PFSK-1 (cell line): ENCODE data around the gene MTHFD2L. TPM values are rescaled to one million over a fixed set of nuclear protein-coding genes. Genes with fewer than 3 reads are reported as not detected.
A peak's percentile ranks its signal among the peaks of the same experiment; 100 is the strongest.

Experiments used
- FOXP2 ChIP-seq: optimal IDR thresholded peaks from 2 replicates; pipeline ENCODE3; 2011; ENCODE audit warnings: borderline replicate concordance, control low read depth, inconsistent platforms; ENCODE audit not compliant: insufficient read depth; ENCODE audit errors: extremely low read length, extremely low read depth
- POLR2AphosphoS5 ChIP-seq: IDR thresholded peaks from 2 replicates; pipeline ENCODE4 v1.6.1; 2012; ENCODE audit warnings: low read depth, mild to moderate bottlenecking, control low read depth, low read length, moderate library complexity
- SIN3A ChIP-seq: IDR thresholded peaks from 2 replicates; pipeline ENCODE4 v1.6.1; 2012; ENCODE audit warnings: mild to moderate bottlenecking, low read length, moderate library complexity, borderline replicate concordance; ENCODE audit not compliant: insufficient read depth
- TAF1 ChIP-seq: IDR thresholded peaks from 2 replicates; pipeline ENCODE4 v1.6.1; 2012; ENCODE audit warnings: low read length, control low read depth, borderline replicate concordance; ENCODE audit not compliant: insufficient read depth
- polyA plus RNA-seq: library from polyadenylated mRNA; unstranded; fragments of >200 nt; gene quantifications from one replicate; pipeline ENCODE4 v1.2.1, GENCODE V29; 2012; ENCODE audit warnings: low read depth, missing spikeins; ENCODE audit not compliant: insufficient read length
- TF ChIP-seq, protein P1 (sequence below), 2 experiments: IDR thresholded peaks; 2 replicates each; pipeline versions ENCODE4 v1.6.1 to v1.8.0; 2011 to 2012; ENCODE audit warnings: low read depth in 2 of 2, low read length in 2 of 2, control low read depth in 1 of 2, inconsistent platforms in 1 of 2, mild to moderate bottlenecking in 1 of 2, moderate library complexity in 1 of 2; ENCODE audit not compliant: insufficient read depth in 1 of 2

Gene MTHFD2L
- polyA plus RNA-seq, result 3.4 TPM

DNA sequence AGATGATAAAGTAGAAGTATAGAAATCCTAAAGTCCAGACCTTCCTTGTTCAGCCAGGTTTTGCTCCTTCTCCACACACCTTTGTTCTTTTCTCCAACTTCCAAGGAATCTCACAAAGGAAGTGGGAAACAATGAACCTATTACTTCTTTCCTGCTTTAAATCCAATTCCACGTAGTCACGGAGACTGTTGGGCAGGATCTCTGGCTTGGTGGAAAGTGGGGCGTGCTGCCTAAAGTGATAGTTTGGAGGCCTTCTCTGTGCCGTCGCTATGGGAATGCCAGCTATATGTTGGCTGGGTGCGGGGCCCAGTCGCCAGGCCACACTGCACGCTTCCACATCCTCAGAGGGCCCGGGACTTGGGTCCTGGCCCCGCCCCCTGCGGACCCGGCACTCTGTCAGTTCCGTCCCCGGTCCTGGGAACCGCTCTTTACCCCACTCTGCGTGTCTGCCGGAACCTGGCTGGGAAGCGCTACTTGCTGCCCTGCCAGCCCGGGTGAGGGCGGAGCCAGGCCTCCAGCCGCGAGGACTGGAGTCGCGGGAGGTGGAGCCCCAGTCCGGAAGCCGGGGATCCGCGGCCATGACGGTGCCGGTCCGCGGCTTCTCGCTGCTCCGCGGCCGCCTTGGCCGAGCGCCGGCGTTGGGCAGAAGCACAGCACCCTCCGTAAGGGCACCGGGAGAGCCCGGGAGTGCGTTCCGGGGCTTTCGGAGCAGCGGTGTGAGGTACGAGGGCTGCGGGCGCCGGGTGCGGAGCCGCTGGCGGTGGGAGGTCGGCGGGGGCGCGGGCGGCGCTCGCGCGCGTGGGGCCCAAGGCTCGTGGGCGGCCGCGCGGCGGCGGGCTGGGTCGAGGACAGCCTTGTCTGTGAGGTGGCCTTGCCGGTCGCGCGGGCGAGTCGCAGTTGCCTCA is at the start of gene MTHFD2L:
Gene MTHFD2L, plus strand, starts transcription at position 558 of the 905 bp plus-strand sequence. Its CDS starts 21 bp downstream, at position 579.
- TF ChIP-seq, protein P1, sequence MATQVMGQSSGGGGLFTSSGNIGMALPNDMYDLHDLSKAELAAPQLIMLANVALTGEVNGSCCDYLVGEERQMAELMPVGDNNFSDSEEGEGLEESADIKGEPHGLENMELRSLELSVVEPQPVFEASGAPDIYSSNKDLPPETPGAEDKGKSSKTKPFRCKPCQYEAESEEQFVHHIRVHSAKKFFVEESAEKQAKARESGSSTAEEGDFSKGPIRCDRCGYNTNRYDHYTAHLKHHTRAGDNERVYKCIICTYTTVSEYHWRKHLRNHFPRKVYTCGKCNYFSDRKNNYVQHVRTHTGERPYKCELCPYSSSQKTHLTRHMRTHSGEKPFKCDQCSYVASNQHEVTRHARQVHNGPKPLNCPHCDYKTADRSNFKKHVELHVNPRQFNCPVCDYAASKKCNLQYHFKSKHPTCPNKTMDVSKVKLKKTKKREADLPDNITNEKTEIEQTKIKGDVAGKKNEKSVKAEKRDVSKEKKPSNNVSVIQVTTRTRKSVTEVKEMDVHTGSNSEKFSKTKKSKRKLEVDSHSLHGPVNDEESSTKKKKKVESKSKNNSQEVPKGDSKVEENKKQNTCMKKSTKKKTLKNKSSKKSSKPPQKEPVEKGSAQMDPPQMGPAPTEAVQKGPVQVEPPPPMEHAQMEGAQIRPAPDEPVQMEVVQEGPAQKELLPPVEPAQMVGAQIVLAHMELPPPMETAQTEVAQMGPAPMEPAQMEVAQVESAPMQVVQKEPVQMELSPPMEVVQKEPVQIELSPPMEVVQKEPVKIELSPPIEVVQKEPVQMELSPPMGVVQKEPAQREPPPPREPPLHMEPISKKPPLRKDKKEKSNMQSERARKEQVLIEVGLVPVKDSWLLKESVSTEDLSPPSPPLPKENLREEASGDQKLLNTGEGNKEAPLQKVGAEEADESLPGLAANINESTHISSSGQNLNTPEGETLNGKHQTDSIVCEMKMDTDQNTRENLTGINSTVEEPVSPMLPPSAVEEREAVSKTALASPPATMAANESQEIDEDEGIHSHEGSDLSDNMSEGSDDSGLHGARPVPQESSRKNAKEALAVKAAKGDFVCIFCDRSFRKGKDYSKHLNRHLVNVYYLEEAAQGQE (IDR thresholded peaks at IDR 0.05; ENCODE audit: insufficient read depth in 1 of 2, low read depth in 2 of 2, low read length in 2 of 2), result peak in 1 of 2 experiments; percentile 33; a peak in 2 of 4 replicates
- TF ChIP-seq SIN3A, result peak; percentile 72; the same call in 1 of the 2 replicates
- peak; percentile 79 for TF ChIP-seq TAF1
- peak; percentile 75 for TF ChIP-seq FOXP2
- peak; percentile 93 for TF ChIP-seq POLR2AphosphoS5

DNA sequence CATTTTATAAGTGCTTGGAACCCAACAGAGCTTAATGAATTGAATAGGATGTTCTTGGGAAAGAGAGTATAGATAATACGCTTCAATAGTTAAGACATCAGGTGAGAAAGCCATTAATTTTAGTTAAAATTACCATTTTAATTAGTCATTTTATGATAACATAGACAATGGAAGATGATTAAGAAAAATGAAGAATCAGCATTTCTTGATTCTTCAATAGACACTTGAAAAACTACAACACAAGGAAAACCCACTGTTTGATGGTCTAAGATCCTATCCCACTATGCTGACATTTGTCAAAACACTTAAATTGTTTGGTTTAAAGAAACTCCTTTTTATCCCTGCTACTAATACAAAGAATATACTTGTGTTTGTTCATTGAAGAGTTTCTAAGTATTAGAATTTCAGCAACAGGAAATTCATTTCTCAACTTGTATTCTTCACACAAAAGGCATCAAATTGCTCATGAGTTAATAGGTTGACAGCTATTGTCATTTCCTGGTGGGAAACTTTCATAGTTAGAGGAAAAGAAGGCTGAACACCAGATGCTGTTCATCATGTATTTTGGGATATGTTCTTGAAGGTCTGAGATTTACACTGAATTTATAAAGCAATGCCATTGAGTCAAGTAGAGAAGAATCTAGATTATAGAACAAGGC is 49.3 kb upstream of the MTHFD2L start:
- TF ChIP-seq TAF1 (no peak), FOXP2 (no peak), POLR2AphosphoS5 (no peak), SIN3A (no peak)
- TF ChIP-seq, protein P1 (IDR thresholded peaks at IDR 0.05; ENCODE audit: insufficient read depth in 1 of 2, low read depth in 2 of 2, low read length in 2 of 2), result no peak

DNA sequence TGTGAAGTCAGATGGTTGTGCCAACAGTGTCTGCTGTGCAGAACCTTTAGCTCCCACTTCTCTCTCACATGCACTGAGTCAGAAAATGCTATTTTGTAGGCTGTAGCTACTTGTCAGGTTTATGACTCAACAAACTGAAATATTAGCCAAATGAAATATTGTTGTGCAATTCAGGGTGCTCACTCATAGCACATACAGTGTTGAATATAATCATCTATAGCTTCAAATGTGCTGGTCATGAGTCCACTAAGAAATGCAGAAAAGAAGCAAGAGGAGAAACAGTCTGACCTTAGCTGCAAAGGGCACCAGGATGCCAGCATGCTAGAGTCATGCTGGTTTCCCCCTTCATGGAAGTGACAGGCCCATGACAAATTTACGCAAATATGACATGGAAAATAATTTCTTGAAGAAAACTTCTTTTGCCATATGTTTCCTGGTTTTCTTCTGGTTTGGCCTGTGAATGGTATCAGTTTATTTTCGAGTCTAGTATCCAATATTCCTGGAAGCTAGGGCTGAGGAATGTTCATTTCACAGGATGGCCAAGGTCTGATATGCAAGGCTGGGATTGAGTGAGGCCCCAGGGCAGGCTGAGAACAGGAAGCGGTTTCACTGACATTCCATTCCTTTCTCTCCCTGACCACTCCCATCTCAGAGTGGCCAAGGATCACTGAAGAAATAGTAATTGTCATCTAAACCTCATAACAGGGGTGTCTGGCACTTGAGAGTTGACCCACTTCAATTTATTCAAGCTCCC is 48.6 kb upstream of the MTHFD2L start:
- TF ChIP-seq TAF1 (no peak), SIN3A (no peak; the same call in 1 of the 2 replicates), FOXP2 (no peak), POLR2AphosphoS5 (no peak)
- TF ChIP-seq, protein P1 (IDR thresholded peaks at IDR 0.05; ENCODE audit: insufficient read depth in 1 of 2, low read depth in 2 of 2, low read length in 2 of 2), result no peak

DNA sequence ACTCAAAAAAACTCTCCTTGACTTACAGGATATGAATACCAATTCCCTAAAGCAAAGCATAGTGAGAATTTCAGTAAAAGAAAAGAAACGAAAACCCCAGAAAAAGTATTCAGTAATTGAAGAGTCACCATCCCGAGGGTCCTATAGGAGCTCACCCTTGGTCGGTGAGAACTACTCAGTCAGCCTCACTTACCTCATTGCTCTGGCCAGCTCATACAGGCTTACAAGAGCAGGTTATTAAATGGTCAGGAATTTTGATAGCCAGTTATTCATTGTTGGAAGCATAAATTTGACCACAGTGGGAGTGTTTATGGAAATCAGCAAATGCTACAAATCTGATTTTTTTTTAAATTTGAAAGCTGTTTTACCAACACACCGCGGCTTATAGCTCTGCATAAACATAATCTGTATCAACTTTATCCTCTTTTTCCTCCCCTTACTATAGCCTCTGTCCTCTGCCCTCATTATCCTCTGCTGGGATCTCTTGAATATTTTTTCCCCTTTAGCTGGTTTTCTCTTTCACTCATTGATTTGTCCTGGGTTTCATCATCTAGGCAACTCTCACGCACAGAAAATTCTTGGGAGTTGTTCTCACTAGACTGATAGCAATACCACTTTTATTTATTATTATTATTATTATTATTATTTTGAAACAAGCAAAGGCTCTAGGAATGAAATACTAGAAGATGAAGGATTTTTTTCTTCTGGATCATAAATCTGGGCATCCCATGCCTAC is 47.9 kb upstream of the MTHFD2L start:
- TF ChIP-seq SIN3A, result no peak
- TF ChIP-seq, protein P1 (IDR thresholded peaks at IDR 0.05; ENCODE audit: insufficient read depth in 1 of 2, low read depth in 2 of 2, low read length in 2 of 2), result no peak
- no peak for TF ChIP-seq FOXP2
- no peak for TF ChIP-seq POLR2AphosphoS5
- no peak for TF ChIP-seq TAF1
